Measurements from ENCODE around the gene ERAP2.
"Not testable (repeated sequence)": the region's sequence is repeated elsewhere in the genome, so short reads cannot be mapped to it uniquely, and the experiment has no call there.

Gene ERAP2

GRCh38 chr5:96837303-96837702, 39.0 kb upstream of the ERAP2 start:
- H3K27me3 ChIP-seq (ENCODE audit: insufficient read depth, poor library complexity, severe bottlenecking) = no peaks in the 10 kb centered on the region
- no peak for TF ChIP-seq CTCF (IDR thresholded peaks at IDR 0.05; ENCODE audit: poor library complexity, severe bottlenecking)

GRCh38 chr5:96838201-96839070, 37.9 kb upstream of the ERAP2 start:
- H3K27ac ChIP-seq (ENCODE audit: poor library complexity, severe bottlenecking) = no peak overlapping the region
- no peak overlapping the region for H3K4me3 ChIP-seq (ENCODE audit: severe bottlenecking)
- no peaks in the 10 kb centered on the region for H3K36me3 ChIP-seq (ENCODE audit: low read depth)
- H3K9me3 ChIP-seq (ENCODE audit: severe bottlenecking) = no peaks in the 10 kb centered on the region
- DNase-seq (ENCODE audit: low spot score) (no peak), ATAC-seq (ENCODE audit: low read depth) (no peak)
- no peaks in the 10 kb centered on the region for H3K4me1 ChIP-seq (ENCODE audit: insufficient read depth, poor library complexity, severe bottlenecking)
- TF ChIP-seq CTCF (IDR thresholded peaks at IDR 0.05; ENCODE audit: poor library complexity, severe bottlenecking) = no peak
- H3K27me3 ChIP-seq (ENCODE audit: insufficient read depth, poor library complexity, severe bottlenecking) = no peaks in the 10 kb centered on the region

More at GRCh38 chr5:96837303-96837702, 39.0 kb upstream of the ERAP2 start:
- H3K4me3 ChIP-seq (ENCODE audit: severe bottlenecking) = no peak overlapping the region
- H3K36me3 ChIP-seq (ENCODE audit: low read depth) = no peaks in the 10 kb centered on the region
- H3K27ac ChIP-seq (ENCODE audit: poor library complexity, severe bottlenecking) = no peak overlapping the region
- ATAC-seq (ENCODE audit: low read depth) (no peak), DNase-seq (ENCODE audit: low spot score) (no peak)
- no peaks in the 10 kb centered on the region for H3K9me3 ChIP-seq (ENCODE audit: severe bottlenecking)
- no peaks in the 10 kb centered on the region for H3K4me1 ChIP-seq (ENCODE audit: insufficient read depth, poor library complexity, severe bottlenecking)

- Histone ChIP-seq H3K27me3 (ENCODE audit: insufficient read depth, poor library complexity, severe bottlenecking) (no peaks in the 10 kb centered on the region), H3K36me3 (ENCODE audit: low read depth) (no peaks in the 10 kb centered on the region), H3K9me3 (ENCODE audit: severe bottlenecking) (no peaks in the 10 kb centered on the region), H3K4me1 (ENCODE audit: insufficient read depth, poor library complexity, severe bottlenecking) (no peaks in the 10 kb centered on the region), H3K27ac (ENCODE audit: poor library complexity, severe bottlenecking) (no peak overlapping the region), H3K4me3 (ENCODE audit: severe bottlenecking) (no peak overlapping the region)
- DNase-seq (ENCODE audit: low spot score) (no peak), ATAC-seq (ENCODE audit: low read depth) (no peak)
- no peak for TF ChIP-seq CTCF (IDR thresholded peaks at IDR 0.05; ENCODE audit: poor library complexity, severe bottlenecking)
Observed at GRCh38 chr5:96839071-96839592, 37.2 kb upstream of the ERAP2 start.

GRCh38 chr5:96841931-96842330, 34.4 kb upstream of the ERAP2 start:
- not testable (repeated sequence) for H3K4me3 ChIP-seq (ENCODE audit: severe bottlenecking); H3K27ac ChIP-seq (ENCODE audit: poor library complexity, severe bottlenecking); H3K27me3 ChIP-seq (ENCODE audit: insufficient read depth, poor library complexity, severe bottlenecking); ATAC-seq (ENCODE audit: low read depth); H3K9me3 ChIP-seq (ENCODE audit: severe bottlenecking); DNase-seq (ENCODE audit: low spot score); H3K36me3 ChIP-seq (ENCODE audit: low read depth); H3K4me1 ChIP-seq (ENCODE audit: insufficient read depth, poor library complexity, severe bottlenecking)

- no peak overlapping the region for H3K4me3 ChIP-seq (ENCODE audit: severe bottlenecking)
- H3K36me3 ChIP-seq (ENCODE audit: low read depth) = no peaks in the 10 kb centered on the region
- H3K27ac ChIP-seq (ENCODE audit: poor library complexity, severe bottlenecking) = no peak overlapping the region
- no peak for DNase-seq (ENCODE audit: low spot score)
- no peaks in the 10 kb centered on the region for H3K27me3 ChIP-seq (ENCODE audit: insufficient read depth, poor library complexity, severe bottlenecking)
- no peaks in the 10 kb centered on the region for H3K9me3 ChIP-seq (ENCODE audit: severe bottlenecking)
- no peak for TF ChIP-seq CTCF (IDR thresholded peaks at IDR 0.05; ENCODE audit: poor library complexity, severe bottlenecking)
- ATAC-seq (ENCODE audit: low read depth) = no peak
- no peaks in the 10 kb centered on the region for H3K4me1 ChIP-seq (ENCODE audit: insufficient read depth, poor library complexity, severe bottlenecking)
Observed at GRCh38 chr5:96843140-96843539, 33.2 kb upstream of the ERAP2 start.

Data from RWPE2 (cell line).